GM20000 (cell line): ENCODE results near the gene ARL15.

Experiments used
- DNase-seq: peaks from one replicate; pipeline ENCODE4 v3.0.0; 2012; ENCODE audit warnings: low spot score
- TF ChIP-seq, protein P1 (sequence below): IDR thresholded peaks from 2 replicates; pipeline ENCODE4 v1.5.1; 2012; ENCODE audit warnings: mild to moderate bottlenecking, control low read depth; ENCODE audit errors: extremely low read depth, missing control alignments

The ARL15 gene

DNA sequence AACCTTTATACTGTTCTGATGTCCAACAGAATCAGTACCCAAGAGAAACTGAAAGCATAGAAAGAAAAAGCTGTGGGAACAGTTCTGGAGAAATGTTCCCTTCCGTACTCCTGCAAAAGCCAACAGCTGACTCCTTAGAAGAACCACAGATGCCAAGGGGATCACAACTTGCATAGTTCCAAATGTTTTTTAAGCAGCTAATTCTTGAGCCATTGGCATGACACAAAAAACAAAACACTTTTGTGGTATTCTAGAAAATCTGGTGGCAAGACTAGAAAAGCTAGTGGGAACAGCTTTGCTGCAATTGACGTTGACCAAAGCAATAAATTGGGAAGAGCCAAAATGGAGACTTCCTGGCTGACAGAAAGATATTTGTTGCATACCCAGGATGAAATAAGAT lies 189.9 kb downstream of the ARL15 start:
- TF ChIP-seq, protein P1, sequence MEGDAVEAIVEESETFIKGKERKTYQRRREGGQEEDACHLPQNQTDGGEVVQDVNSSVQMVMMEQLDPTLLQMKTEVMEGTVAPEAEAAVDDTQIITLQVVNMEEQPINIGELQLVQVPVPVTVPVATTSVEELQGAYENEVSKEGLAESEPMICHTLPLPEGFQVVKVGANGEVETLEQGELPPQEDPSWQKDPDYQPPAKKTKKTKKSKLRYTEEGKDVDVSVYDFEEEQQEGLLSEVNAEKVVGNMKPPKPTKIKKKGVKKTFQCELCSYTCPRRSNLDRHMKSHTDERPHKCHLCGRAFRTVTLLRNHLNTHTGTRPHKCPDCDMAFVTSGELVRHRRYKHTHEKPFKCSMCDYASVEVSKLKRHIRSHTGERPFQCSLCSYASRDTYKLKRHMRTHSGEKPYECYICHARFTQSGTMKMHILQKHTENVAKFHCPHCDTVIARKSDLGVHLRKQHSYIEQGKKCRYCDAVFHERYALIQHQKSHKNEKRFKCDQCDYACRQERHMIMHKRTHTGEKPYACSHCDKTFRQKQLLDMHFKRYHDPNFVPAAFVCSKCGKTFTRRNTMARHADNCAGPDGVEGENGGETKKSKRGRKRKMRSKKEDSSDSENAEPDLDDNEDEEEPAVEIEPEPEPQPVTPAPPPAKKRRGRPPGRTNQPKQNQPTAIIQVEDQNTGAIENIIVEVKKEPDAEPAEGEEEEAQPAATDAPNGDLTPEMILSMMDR = no peak

DNA sequence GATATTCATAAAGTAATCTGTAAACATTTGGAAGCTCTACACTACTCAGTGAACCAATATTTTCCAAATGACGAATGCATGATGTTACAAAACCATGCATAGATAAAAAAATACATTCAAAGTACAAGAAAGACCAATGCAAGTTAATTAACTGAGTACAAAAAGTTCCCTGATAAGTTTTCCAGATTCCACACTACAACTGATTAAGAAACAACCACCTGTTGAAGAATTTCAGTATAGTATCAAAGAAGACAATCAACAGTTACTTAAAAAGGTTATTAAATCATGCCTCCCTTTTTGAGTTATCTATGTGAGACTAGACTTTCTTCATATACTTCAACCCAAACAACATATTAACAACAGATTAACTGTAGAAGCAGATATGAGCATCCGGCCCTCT lies 192.4 kb downstream of the ARL15 start:
- no peak for DNase-seq
- TF ChIP-seq, protein P1 = no peak

More for the DNA sequence above, 189.9 kb downstream of the ARL15 start:
- DNase-seq = no peak

DNA sequence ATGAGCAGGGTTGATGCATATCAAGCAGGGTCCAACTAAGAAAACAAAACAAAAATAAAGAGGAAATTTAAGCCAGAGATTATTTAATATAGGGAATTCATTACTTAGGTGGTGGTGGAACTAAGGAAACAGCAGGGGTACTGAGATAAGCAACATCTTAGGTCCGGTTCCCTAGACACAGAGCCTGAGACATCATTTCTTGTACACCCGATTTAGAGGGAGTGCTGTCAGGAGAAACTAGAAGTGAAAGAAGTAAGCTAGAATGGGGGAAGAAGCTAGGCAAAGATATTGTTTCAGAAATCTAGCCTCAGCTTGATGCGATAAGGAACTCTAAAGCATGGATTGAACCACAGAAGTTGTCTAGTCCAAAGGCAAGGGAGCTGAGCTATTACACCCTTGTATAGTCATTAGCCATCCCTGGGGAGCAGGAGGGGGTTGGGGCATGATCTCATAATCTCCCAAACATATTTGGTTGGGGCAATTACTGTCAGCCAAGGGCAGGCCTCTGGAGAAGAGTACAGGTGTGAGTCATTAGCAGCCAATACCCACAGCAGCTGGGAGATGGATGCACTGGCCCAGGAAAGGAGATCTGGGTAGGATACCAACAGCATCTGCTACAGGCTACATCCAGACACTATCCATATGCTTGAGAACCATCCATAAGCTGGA lies 194.5 kb downstream of the ARL15 start:
- DNase-seq = no peak

DNA sequence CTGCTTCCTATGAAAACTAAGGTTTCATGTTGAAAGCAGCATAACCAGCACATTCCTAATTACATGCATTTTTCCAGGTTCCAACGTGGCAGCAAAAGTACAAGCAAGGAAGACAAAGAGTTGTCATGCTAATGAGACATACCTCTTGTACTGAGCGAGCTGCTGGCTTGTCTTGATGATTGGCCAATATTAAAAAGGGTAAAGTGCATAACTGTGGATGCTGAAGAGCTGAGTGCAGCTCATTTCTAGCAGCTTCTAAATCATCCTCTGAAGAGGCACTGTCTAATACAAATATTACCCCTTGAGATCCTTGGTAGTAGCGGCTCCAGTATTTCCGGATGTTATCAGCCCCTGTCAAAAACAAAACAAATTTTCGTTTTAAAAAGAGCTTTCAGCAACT lies 197.3 kb downstream of the ARL15 start:
- DNase-seq = no peak
- TF ChIP-seq, protein P1 = no peak

More for the DNA sequence above, 194.5 kb downstream of the ARL15 start:
- TF ChIP-seq, protein P1 = no peak

DNA sequence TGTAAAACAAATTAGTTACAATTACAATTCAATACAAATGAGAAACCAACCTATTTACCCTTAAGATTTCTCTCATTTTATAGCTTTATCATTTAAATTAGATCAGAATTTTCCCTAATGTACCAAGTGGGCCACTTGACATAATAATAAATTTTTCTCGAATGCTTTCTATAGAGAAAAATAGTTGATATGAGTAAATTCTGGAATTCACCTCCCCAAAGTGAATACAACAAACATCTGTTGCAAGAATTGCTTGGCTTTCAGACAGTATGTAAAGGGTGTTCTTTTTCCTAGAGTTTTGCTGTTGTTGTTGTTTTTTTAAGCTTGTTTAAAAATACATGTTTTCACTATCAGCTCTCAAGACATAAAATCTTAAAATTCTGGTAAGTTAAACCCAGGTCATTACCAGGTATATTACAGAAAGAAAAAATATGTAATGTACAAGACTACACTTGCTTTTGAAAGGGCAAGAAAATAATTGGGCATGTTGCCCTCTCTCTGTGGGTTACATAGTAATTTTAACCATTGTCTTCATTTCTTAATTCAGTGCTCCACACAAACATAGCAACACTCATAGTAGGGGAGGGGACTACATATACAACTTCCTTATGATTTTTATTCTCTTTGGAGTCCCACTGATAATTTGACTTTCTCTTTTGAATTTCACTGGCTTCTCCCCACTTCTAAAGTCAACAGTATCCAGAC lies 200.6 kb downstream of the ARL15 start:
- no peak for DNase-seq
- TF ChIP-seq, protein P1 = no peak

DNA sequence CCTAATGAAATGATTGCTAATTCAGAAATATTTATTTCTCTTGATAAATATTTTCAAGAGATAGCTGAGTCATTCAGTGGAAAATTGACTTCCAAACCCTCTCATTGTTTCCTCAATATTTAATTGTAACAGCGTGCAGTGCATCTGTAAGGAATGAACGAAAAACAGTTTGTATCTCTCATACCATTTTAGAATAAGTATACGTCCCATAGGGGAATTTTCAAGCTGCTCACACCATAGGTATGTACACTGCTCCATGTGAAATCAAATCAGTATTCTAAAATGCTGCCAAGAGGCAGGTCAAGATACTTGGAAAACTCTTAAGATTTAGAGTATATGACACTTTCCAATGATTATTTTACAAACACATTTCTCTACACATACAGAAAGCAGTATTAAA lies 202.2 kb downstream of the ARL15 start:
- TF ChIP-seq, protein P1 = no peak
- no peak for DNase-seq

DNA sequence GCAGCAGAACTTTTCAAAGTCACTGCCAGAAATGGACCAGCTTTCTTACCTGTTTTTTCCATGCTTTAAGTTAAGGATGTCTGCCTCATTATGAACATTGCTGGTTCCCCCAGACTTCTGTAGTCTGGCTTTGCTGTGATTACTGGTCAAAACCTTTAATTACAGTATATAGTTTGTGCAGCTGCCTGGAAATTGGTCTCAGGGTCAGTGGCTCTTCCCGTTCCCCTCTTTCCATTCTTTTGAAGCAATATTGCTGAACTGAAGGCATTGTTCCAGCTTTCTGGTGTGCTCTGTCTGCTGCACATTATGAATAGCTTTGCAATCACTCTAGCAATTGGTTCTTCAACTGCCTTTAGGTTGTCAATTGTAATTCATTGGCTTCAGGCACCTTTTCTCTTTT lies 206.5 kb downstream of the ARL15 start:
- TF ChIP-seq, protein P1 = no peak
- DNase-seq = no peak
